Measurements from ENCODE around the gene RAB4B. TPM values are rescaled to one million over a fixed set of nuclear protein-coding genes. Genes with fewer than 3 reads are reported as not detected.

Gene RAB4B
- total and polyA plus RNA-seq, 2 donors (not counting 1 experiment from before 2014, with no cell fraction given) = 108 to 141 TPM

- no peak for DNase-seq
- no peak overlapping the region for H3K9ac ChIP-seq (ENCODE audit: low read length)
- H3K27ac ChIP-seq (ENCODE audit: low read length in 2 of 2) = no peak overlapping the region
- no peaks in the 10 kb centered on the region for H3K4me1 Mint-ChIP-seq
- intact Hi-C loops (cut with micrococcal nuclease) = no loop called here
- H3K4me1 ChIP-seq (ENCODE audit: control insufficient read depth in 2 of 2, insufficient read depth in 2 of 2, low read length in 2 of 2) = no peaks in the 10 kb centered on the region
- no peaks in the 10 kb centered on the region for H3K79me2 ChIP-seq (ENCODE audit: control insufficient read depth, insufficient read depth, low read length)
- H3K9me3 ChIP-seq (ENCODE audit: control extremely low read depth in 1 of 3, control insufficient read depth in 2 of 3, insufficient read depth in 1 of 3, low read length in 2 of 3) = no peaks in the 10 kb centered on the region
- ATAC-seq (ENCODE audit: low read depth) = no peak
- H2AFZ ChIP-seq (ENCODE audit: insufficient read depth, low read depth, low read length, poor library complexity, severe bottlenecking) = no peak overlapping the region
- H3K4me2 ChIP-seq (replicated peaks; ENCODE audit: low read depth, low read length, poor library complexity, severe bottlenecking) = no peak overlapping the region
- WGBS (ENCODE audit: insufficient coverage) = 100% methylated on average over 2 of the region's 9 CpGs
- no peak overlapping the region for H3K27ac Mint-ChIP-seq
- ChIA-PET CTCF (no interaction called here), POLR2A (no interaction called here)
- no peaks in the 10 kb centered on the region for H3K9me3 Mint-ChIP-seq (ENCODE audit: insufficient read depth)
- H3K36me3 ChIP-seq (replicated peaks in 1 of 2; ENCODE audit: control extremely low read depth in 1 of 2, control insufficient read depth in 1 of 2, extremely low read depth in 1 of 2, insufficient read depth in 2 of 2, low read length in 1 of 2) = peaks cover 0 to 55% of the 10 kb centered on the region in 2 experiments
- H3K4me3 ChIP-seq (ENCODE audit: control extremely low read depth in 1 of 5, extremely low read depth in 1 of 5, insufficient read depth in 1 of 5, low read depth in 2 of 5, low read length in 4 of 5) = no peak overlapping the region
- no peak overlapping the region for H3K4me3 Mint-ChIP-seq
- no peaks in the 10 kb centered on the region for H4K20me1 ChIP-seq (ENCODE audit: control insufficient read depth, insufficient read depth, low read length, poor library complexity, severe bottlenecking)
- no peaks in the 10 kb centered on the region for H3K27me3 Mint-ChIP-seq
- TF ChIP-seq EZH2 (IDR thresholded peaks at IDR 0.05; ENCODE audit: borderline replicate concordance, insufficient read depth, low read depth, low read length, poor library complexity, severe bottlenecking) (no peak), CTCF (IDR thresholded peaks at IDR 0.05) (no peak)
- H3K27me3 ChIP-seq (replicated peaks in 1 of 4; ENCODE audit: control extremely low read depth in 1 of 4, control insufficient read depth in 3 of 4, insufficient read depth in 4 of 4, low read length in 3 of 4) = no peaks in the 10 kb centered on the region
These were observed 41.4 kb upstream of the RAB4B start for GRCh38 chr19:40736661-40737060.

GRCh38 chr19:40737102-40737644 lies 40.9 kb upstream of the RAB4B start:
- WGBS (ENCODE audit: insufficient coverage) = over 99% methylated on average over 9 of the region's 9 CpGs
- Histone ChIP-seq H3K9me3 (ENCODE audit: control extremely low read depth in 1 of 3, control insufficient read depth in 2 of 3, insufficient read depth in 1 of 3, low read length in 2 of 3) (no peaks in the 10 kb centered on the region), H3K4me2 (replicated peaks; ENCODE audit: low read depth, low read length, poor library complexity, severe bottlenecking) (no peak overlapping the region), H3K4me3 (ENCODE audit: control extremely low read depth in 1 of 5, extremely low read depth in 1 of 5, insufficient read depth in 1 of 5, low read depth in 2 of 5, low read length in 4 of 5) (no peak overlapping the region), H2AFZ (ENCODE audit: insufficient read depth, low read depth, low read length, poor library complexity, severe bottlenecking) (no peak overlapping the region), H3K79me2 (ENCODE audit: control insufficient read depth, insufficient read depth, low read length) (no peaks in the 10 kb centered on the region), H3K27me3 (replicated peaks in 1 of 4; ENCODE audit: control extremely low read depth in 1 of 4, control insufficient read depth in 3 of 4, insufficient read depth in 4 of 4, low read length in 3 of 4) (no peaks in the 10 kb centered on the region), H3K4me1 (ENCODE audit: control insufficient read depth in 2 of 2, insufficient read depth in 2 of 2, low read length in 2 of 2) (no peaks in the 10 kb centered on the region), H3K9ac (ENCODE audit: low read length) (no peak overlapping the region), H4K20me1 (ENCODE audit: control insufficient read depth, insufficient read depth, low read length, poor library complexity, severe bottlenecking) (no peaks in the 10 kb centered on the region), H3K27ac (ENCODE audit: low read length in 2 of 2) (no peak overlapping the region), H3K36me3 (replicated peaks in 1 of 2; ENCODE audit: control extremely low read depth in 1 of 2, control insufficient read depth in 1 of 2, extremely low read depth in 1 of 2, insufficient read depth in 2 of 2, low read length in 1 of 2) (peaks cover 0 to 58% of the 10 kb centered on the region in 2 experiments)
- H3K9me3 Mint-ChIP-seq (ENCODE audit: insufficient read depth) = no peaks in the 10 kb centered on the region
- ChIA-PET CTCF (no interaction called here), POLR2A (no interaction called here)
- no peaks in the 10 kb centered on the region for H3K27me3 Mint-ChIP-seq
- H3K4me1 Mint-ChIP-seq = no peaks in the 10 kb centered on the region
- no peak overlapping the region for H3K27ac Mint-ChIP-seq
- DNase-seq (no peak), ATAC-seq (ENCODE audit: low read depth) (no peak)
- H3K4me3 Mint-ChIP-seq = no peak overlapping the region
- TF ChIP-seq EZH2 (IDR thresholded peaks at IDR 0.05; ENCODE audit: borderline replicate concordance, insufficient read depth, low read depth, low read length, poor library complexity, severe bottlenecking) (no peak), CTCF (IDR thresholded peaks at IDR 0.05) (no peak)
- intact Hi-C loops (cut with micrococcal nuclease) = no loop called here

Measured in B cell (primary cell).